ENCODE measurements around the gene SCAF8. TPM values are rescaled to one million over a fixed set of nuclear protein-coding genes. Genes with fewer than 3 reads are reported as not detected.
A peak's percentile ranks its signal among the peaks of the same experiment; 100 is the strongest.

The SCAF8 gene
- total and polyA plus RNA-seq, 2 donors (not counting 1 experiment from before 2014, with no cell fraction given), result 25.7 to 75.2 TPM

- peaks cover 62% of the 10 kb centered on the region for H3K4me1 Mint-ChIP-seq
- Histone ChIP-seq H4K20me1 (ENCODE audit: control insufficient read depth, insufficient read depth, low read length, poor library complexity, severe bottlenecking) (peaks cover 90% of the 10 kb centered on the region), H3K79me2 (ENCODE audit: control insufficient read depth, insufficient read depth, low read length) (peaks cover 100% of the 10 kb centered on the region), H3K9me3 (ENCODE audit: control extremely low read depth in 1 of 3, control insufficient read depth in 2 of 3, insufficient read depth in 1 of 3, low read length in 2 of 3) (no peaks in the 10 kb centered on the region), H2AFZ (ENCODE audit: insufficient read depth, low read depth, low read length, poor library complexity, severe bottlenecking) (no peak overlapping the region), H3K27me3 (replicated peaks in 1 of 4; ENCODE audit: control extremely low read depth in 1 of 4, control insufficient read depth in 3 of 4, insufficient read depth in 4 of 4, low read length in 3 of 4) (no peaks in the 10 kb centered on the region), H3K4me2 (replicated peaks; ENCODE audit: low read depth, low read length, poor library complexity, severe bottlenecking) (peak overlapping the region; percentile 16), H3K9ac (ENCODE audit: low read length) (no peak overlapping the region), H3K27ac (ENCODE audit: low read length in 2 of 2) (no peak overlapping the region), H3K4me1 (ENCODE audit: control insufficient read depth in 2 of 2, insufficient read depth in 2 of 2, low read length in 2 of 2) (peaks cover 0 to 5% of the 10 kb centered on the region in 2 donors), H3K36me3 (replicated peaks in 1 of 2; ENCODE audit: control extremely low read depth in 1 of 2, control insufficient read depth in 1 of 2, extremely low read depth in 1 of 2, insufficient read depth in 2 of 2, low read length in 1 of 2) (peaks cover 0 to 8% of the 10 kb centered on the region in 2 experiments), H3K4me3 (ENCODE audit: control extremely low read depth in 1 of 5, extremely low read depth in 1 of 5, insufficient read depth in 1 of 5, low read depth in 2 of 5, low read length in 4 of 5) (no peak overlapping the region)
- WGBS (ENCODE audit: insufficient coverage), result 40% methylated on average over 1 of the region's 4 CpGs
- DNase-seq (no peak), ATAC-seq (ENCODE audit: low read depth) (no peak)
- no peaks in the 10 kb centered on the region for H3K27me3 Mint-ChIP-seq
- ChIA-PET POLR2A (no interaction called here), CTCF (interaction anchor here (0.7 kb wide), 1 partner anchor 89 kb away, joined by 3 read pairs; no protein-coding TSS in a partner anchor)
- H3K27ac Mint-ChIP-seq, result no peak overlapping the region
- no peak overlapping the region for H3K4me3 Mint-ChIP-seq
- H3K9me3 Mint-ChIP-seq (ENCODE audit: insufficient read depth), result no peaks in the 10 kb centered on the region
- intact Hi-C loops (cut with micrococcal nuclease), result no loop called here
- TF ChIP-seq EZH2 (IDR thresholded peaks at IDR 0.05; ENCODE audit: borderline replicate concordance, insufficient read depth, low read depth, low read length, poor library complexity, severe bottlenecking) (no peak), CTCF (IDR thresholded peaks at IDR 0.05) (no peak)
Observed at GRCh38 chr6:154754152-154754551, 20.9 kb downstream of the SCAF8 start.

- Histone ChIP-seq H3K79me2 (ENCODE audit: control insufficient read depth, insufficient read depth, low read length) (peaks cover 99% of the 10 kb centered on the region), H3K36me3 (replicated peaks in 1 of 2; ENCODE audit: control extremely low read depth in 1 of 2, control insufficient read depth in 1 of 2, extremely low read depth in 1 of 2, insufficient read depth in 2 of 2, low read length in 1 of 2) (peaks cover 0 to 9% of the 10 kb centered on the region in 2 experiments), H3K4me2 (replicated peaks; ENCODE audit: low read depth, low read length, poor library complexity, severe bottlenecking) (no peak overlapping the region), H3K27ac (ENCODE audit: low read length in 2 of 2) (no peak overlapping the region), H3K27me3 (replicated peaks in 1 of 4; ENCODE audit: control extremely low read depth in 1 of 4, control insufficient read depth in 3 of 4, insufficient read depth in 4 of 4, low read length in 3 of 4) (no peaks in the 10 kb centered on the region), H3K4me1 (ENCODE audit: control insufficient read depth in 2 of 2, insufficient read depth in 2 of 2, low read length in 2 of 2) (peaks cover 3 to 4% of the 10 kb centered on the region in 2 donors), H3K9ac (ENCODE audit: low read length) (no peak overlapping the region), H4K20me1 (ENCODE audit: control insufficient read depth, insufficient read depth, low read length, poor library complexity, severe bottlenecking) (peaks cover 88% of the 10 kb centered on the region), H3K4me3 (ENCODE audit: control extremely low read depth in 1 of 5, extremely low read depth in 1 of 5, insufficient read depth in 1 of 5, low read depth in 2 of 5, low read length in 4 of 5) (no peak overlapping the region), H3K9me3 (ENCODE audit: control extremely low read depth in 1 of 3, control insufficient read depth in 2 of 3, insufficient read depth in 1 of 3, low read length in 2 of 3) (no peaks in the 10 kb centered on the region), H2AFZ (ENCODE audit: insufficient read depth, low read depth, low read length, poor library complexity, severe bottlenecking) (no peak overlapping the region)
- ChIA-PET CTCF (no interaction called here), POLR2A (interaction anchor here (0.9 kb wide), 1 partner anchor 12 kb away, joined by 4 read pairs; no protein-coding TSS in a partner anchor)
- TF ChIP-seq EZH2 (IDR thresholded peaks at IDR 0.05; ENCODE audit: borderline replicate concordance, insufficient read depth, low read depth, low read length, poor library complexity, severe bottlenecking) (no peak), CTCF (IDR thresholded peaks at IDR 0.05) (no peak)
- Mint-ChIP-seq H3K4me3 (no peak overlapping the region), H3K27me3 (no peaks in the 10 kb centered on the region), H3K4me1 (peaks cover 43% of the 10 kb centered on the region), H3K9me3 (ENCODE audit: insufficient read depth) (no peaks in the 10 kb centered on the region), H3K27ac (no peak overlapping the region)
- intact Hi-C loops (cut with micrococcal nuclease), result no loop called here
- ATAC-seq (ENCODE audit: low read depth) (no peak), DNase-seq (no peak)
- WGBS (ENCODE audit: insufficient coverage), result no CpG with 5 or more reads among the region's 3 CpGs
Observed at GRCh38 chr6:154757352-154758050, 24.3 kb downstream of the SCAF8 start.
